ENCODE measurements around the gene FILIP1L. TPM values are rescaled to one million over a fixed set of nuclear protein-coding genes. Genes with fewer than 3 reads are reported as not detected.

The FILIP1L gene
- total RNA-seq, 1 donor: 15.2 TPM

DNA sequence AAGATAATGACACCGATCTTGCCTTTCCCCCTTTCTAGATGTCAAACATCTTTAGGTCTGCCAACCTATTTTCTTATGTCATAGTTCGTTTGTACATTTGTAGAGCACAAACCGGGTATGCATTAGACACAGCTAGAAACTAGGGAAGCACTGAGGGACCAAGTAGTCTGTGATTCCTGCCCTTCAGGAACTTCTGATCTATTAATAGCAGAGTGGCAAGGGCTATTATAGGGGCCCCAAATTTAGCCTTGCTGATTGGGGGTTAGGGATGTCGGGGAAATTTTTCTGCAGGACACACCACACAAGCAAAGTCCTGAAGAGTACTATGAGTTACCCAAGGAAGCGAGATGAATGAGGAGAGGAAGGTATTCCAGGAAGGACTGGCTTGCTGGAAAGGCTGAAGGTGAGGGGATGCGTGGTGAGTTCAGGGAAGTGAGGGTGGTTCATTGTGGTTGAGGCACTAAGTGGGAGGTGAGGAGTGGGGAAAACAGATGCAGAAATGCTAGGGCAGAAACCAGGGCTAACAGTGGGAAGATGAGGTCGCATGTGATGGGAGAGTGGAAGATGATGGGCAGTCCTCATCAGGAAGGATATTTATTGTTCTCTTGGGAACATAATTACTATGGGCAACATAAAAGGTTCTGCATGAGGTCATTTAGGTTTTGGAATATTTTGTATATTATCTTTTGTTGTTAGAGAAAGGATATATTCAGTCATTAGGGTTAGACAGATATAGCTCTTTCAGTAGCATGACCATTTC lies 152.4 kb downstream of the FILIP1L start:
- TF ChIP-seq, protein P1, sequence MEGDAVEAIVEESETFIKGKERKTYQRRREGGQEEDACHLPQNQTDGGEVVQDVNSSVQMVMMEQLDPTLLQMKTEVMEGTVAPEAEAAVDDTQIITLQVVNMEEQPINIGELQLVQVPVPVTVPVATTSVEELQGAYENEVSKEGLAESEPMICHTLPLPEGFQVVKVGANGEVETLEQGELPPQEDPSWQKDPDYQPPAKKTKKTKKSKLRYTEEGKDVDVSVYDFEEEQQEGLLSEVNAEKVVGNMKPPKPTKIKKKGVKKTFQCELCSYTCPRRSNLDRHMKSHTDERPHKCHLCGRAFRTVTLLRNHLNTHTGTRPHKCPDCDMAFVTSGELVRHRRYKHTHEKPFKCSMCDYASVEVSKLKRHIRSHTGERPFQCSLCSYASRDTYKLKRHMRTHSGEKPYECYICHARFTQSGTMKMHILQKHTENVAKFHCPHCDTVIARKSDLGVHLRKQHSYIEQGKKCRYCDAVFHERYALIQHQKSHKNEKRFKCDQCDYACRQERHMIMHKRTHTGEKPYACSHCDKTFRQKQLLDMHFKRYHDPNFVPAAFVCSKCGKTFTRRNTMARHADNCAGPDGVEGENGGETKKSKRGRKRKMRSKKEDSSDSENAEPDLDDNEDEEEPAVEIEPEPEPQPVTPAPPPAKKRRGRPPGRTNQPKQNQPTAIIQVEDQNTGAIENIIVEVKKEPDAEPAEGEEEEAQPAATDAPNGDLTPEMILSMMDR (IDR thresholded peaks at IDR 0.05; ENCODE audit: insufficient read depth, low read length): no peak
- H3K4me3 ChIP-seq (ENCODE audit: low read depth, low read length): no peak overlapping the region
- no peak for DNase-seq (ENCODE audit: low read depth)

DNA sequence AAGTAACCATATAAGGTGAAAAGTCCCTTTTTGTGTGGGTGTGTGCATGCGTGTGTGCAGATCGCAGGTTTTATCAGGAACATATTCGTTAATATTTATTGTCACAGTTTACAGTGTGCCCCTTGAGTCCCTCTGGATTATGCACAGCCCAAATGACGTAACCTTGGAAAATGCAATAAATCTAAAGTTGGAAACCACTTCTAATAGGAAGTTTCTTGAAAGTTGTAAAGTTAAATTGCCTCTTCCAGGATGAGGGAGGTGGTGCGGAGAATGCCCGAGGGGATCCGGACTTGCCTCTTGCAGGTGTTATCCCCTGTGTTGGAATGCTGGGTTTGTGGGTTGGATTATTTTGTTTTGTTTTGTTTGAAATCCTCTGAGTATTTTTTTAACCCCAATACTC lies 153.4 kb downstream of the FILIP1L start:
- DNase-seq (ENCODE audit: low read depth): peak; percentile 45
- no peak overlapping the region for H3K4me3 ChIP-seq (ENCODE audit: low read depth, low read length)
- TF ChIP-seq, protein P1 (IDR thresholded peaks at IDR 0.05; ENCODE audit: insufficient read depth, low read length): no peak

DNA sequence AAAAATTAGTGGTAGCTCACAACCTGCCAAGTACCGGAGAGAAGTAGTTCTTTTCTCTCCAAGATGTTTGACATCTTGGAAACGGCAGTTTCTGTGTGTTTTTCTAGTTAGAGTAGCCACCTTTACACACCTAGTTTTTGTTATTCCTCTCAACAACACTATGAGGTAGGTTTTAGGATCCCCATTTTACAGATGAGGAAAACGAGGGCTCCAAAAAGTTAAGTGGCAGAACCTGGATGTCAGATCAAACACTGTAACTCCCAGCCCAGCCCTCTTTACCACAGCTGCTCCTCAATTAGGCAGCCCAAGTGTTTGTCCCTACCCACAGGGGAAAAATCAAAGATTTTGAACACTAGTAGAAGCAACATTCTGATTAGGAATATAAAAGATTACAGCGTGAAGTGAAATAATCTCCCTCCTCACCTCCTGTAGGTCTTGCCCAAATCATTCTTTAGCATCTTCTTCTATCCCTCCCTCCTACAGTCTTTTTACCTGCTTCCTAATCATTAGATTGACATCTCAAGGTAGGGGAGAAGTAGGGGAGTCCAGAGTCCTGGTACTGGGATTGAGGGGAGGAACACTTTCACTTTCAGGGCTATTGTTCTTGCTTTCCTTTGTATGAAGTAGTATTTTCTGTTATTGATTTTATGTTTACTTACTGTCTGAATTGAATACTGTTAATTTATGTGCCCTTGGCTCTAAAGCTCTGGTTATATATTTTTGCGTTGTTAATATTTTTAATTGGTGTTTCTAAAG lies 154.0 kb downstream of the FILIP1L start:
- TF ChIP-seq, protein P1 (IDR thresholded peaks at IDR 0.05; ENCODE audit: insufficient read depth, low read length): no peak
- peak overlapping the region; percentile 4 for H3K4me3 ChIP-seq (ENCODE audit: low read depth, low read length)
- DNase-seq (ENCODE audit: low read depth): no peak

DNA sequence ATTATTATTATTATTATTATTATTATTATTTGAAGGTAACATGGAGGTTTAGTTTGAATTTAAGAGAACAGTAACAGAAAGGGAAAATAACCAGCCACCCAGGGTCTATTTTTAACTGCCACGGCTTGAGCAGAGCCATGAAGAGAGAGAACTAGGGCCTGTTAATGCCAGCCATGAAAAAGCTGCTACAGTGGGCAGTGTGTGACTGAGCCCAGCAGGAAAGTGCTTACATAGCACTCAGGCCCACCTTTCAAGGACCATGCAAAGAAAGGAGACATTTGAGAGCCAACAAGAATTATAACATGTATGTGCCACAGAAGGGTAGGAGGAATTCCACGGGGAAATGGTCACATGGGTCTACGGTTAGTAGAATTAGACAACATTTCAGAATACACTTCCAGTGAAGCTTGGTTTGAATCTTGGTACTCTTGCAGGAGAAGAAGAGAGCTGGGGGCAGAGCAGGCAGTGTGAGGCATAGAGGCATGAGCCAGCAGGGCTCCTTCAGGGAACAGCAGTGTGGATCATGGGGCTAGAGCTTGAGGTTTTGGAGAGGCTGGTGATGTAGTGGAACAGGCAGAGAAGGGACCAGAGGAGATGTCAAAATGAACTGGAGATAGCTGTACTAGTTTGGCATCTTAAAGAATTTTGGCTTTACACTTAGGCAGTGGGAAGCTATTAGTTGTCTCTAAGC lies 155.9 kb downstream of the FILIP1L start:
- TF ChIP-seq, protein P1 (IDR thresholded peaks at IDR 0.05; ENCODE audit: insufficient read depth, low read length): no peak
- no peak overlapping the region for H3K4me3 ChIP-seq (ENCODE audit: low read depth, low read length)
- DNase-seq (ENCODE audit: low read depth): no peak

DNA sequence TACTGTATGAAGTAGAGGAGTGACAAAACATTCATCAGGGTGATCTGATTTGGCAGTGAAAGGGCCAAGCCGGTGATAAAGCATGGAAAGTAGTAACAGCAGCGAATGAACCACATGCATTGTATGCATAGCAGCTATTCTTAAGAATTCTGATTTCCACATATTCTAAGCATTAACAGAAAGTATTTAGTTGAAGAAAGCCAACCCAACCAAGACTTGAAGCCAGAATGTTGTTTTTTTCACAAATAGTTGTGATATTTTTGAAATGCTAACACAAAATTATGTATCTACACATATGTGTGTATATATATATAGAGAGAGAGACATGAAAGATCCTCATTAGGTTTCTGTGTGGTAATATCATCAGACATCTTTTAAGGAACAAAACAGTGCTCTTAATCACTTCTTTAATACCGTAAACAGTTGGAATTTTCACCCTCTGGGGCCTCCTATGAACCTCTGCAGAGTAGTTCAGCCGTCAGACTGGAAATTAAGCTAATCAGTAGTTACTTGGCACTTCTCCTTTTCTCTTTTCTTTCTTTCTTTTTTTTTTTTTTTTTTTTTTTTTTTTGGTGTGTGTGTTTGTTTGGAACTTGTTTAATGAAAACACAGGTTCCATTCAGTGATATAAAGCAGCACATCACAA lies 157.0 kb downstream of the FILIP1L start:
- H3K4me3 ChIP-seq (ENCODE audit: low read depth, low read length): no peak overlapping the region
- TF ChIP-seq, protein P1 (IDR thresholded peaks at IDR 0.05; ENCODE audit: insufficient read depth, low read length): no peak
- DNase-seq (ENCODE audit: low read depth): peak; percentile 40

DNA sequence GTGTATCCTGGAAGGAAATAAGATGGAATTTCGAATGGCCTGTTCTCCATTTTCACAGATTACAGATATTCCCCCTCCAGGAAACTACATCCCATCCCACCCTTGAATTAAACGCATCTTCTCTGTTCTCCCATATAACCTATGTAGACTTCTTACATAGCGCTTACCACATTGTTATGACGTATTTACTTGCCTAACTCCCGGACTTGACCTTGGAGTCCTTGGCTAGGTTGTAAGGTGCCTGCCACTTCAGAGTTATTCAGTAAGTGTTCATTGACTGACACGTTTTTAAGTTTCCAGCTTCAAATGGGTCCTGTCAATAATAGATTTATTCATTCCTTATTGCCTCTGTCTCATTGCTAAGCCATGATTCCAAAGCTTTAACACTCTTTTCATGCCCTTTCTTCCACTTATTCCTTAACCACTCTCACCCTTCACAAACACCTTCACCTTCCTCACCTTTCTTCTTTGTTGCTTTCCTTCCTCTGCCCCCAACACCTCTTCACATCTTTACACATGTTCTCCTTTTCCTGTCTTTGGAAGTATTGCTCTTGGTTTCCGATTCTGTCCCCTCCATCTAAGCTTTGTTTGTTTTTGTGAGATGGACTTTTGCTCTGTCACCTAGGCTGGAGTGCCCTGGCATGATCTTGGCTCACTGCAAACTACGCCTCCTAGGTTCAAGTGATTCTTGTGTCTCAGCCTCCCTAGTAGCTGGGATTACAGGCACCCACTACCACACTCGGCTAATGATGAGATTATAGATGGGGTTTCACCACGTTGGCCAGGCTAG lies 158.3 kb downstream of the FILIP1L start:
- DNase-seq (ENCODE audit: low read depth): no peak
- TF ChIP-seq, protein P1 (IDR thresholded peaks at IDR 0.05; ENCODE audit: insufficient read depth, low read length): no peak
- no peak overlapping the region for H3K4me3 ChIP-seq (ENCODE audit: low read depth, low read length)

Data from fibroblast of the aortic adventitia (primary cell).